Frontal cortex (tissue), 4 donors: ENCODE data around the gene ADAM11. TPM values are rescaled to one million over a fixed set of nuclear protein-coding genes. Genes with fewer than 3 reads are reported as not detected.
A peak's percentile ranks its signal among the peaks of the same experiment; 100 is the strongest.
"Not testable (repeated sequence)": the region's sequence is repeated elsewhere in the genome, so short reads cannot be mapped to it uniquely, and the experiment has no call there.

Source experiments
- DNase-seq, 2 donors: peaks; one replicate each; pipeline ENCODE4 v3.0.0; 2012; ENCODE audit warnings: low spot score in 2 of 2
- FAIRE-seq: peaks from 2 replicates; lab custom pipeline; 2012; peaks lifted over from hg19 to GRCh38; lab: Jason Lieb, UNC
- total RNA-seq: library from RNA; depleted of rRNA; stranded (reverse); fragments of >200 nt; gene quantifications from one replicate; pipeline ENCODE4 v1.2.3, GENCODE V29; 2014
- donor health status: control.
- donor health status: control.
- donor health status: control.

The ADAM11 gene
- 14.7 TPM for total RNA-seq

- DNase-seq (peak; percentile 75 to 82), FAIRE-seq (no peak)
Observed at GRCh38 chr17:44758414-44759085, at the start of gene ADAM11. Gene ADAM11, plus strand, starts transcription at chr17:44758988. Its CDS starts 212 bp downstream, at chr17:44759200.

- DNase-seq (no peak), FAIRE-seq (no peak)
Observed at GRCh38 chr17:44719444-44719843, 39.3 kb upstream of the ADAM11 start.

- FAIRE-seq, result no peak
Observed at GRCh38 chr17:44722254-44722653, 36.5 kb upstream of the ADAM11 start.

GRCh38 chr17:44726121-44726520 lies 32.7 kb upstream of the ADAM11 start:
- FAIRE-seq, DNase-seq: not testable (repeated sequence)

More at GRCh38 chr17:44722254-44722653, 36.5 kb upstream of the ADAM11 start:
- DNase-seq, result no peak

- DNase-seq (no peak), FAIRE-seq (no peak)
Observed at GRCh38 chr17:44733753-44734152, 25.0 kb upstream of the ADAM11 start.

GRCh38 chr17:44734272-44734671 lies 24.5 kb upstream of the ADAM11 start:
- DNase-seq, result no peak
- FAIRE-seq, result no peak

GRCh38 chr17:44736551-44737240 lies 22.1 kb upstream of the ADAM11 start:
- FAIRE-seq (no peak), DNase-seq (no peak)

GRCh38 chr17:44738214-44738906 lies 20.4 kb upstream of the ADAM11 start:
- FAIRE-seq (no peak), DNase-seq (no peak)

GRCh38 chr17:44741316-44741715 lies 17.5 kb upstream of the ADAM11 start:
- DNase-seq, result no peak
- no peak for FAIRE-seq

GRCh38 chr17:44745301-44745700 lies 13.5 kb upstream of the ADAM11 start:
- no peak for DNase-seq
- no peak for FAIRE-seq

- not testable (repeated sequence) for DNase-seq, FAIRE-seq
Observed at GRCh38 chr17:44745738-44746137, 13.1 kb upstream of the ADAM11 start.

GRCh38 chr17:44747566-44747965 lies 11.2 kb upstream of the ADAM11 start:
- DNase-seq, result no peak
- FAIRE-seq, result no peak

GRCh38 chr17:44749076-44749979 lies 9.5 kb upstream of the ADAM11 start:
- DNase-seq (peak in 1 of 2 donors; percentile 43), FAIRE-seq (no peak)

GRCh38 chr17:44749980-44750318 lies 8.8 kb upstream of the ADAM11 start:
- DNase-seq (no peak), FAIRE-seq (no peak)

- no peak for FAIRE-seq
- no peak for DNase-seq
Observed at GRCh38 chr17:44751331-44751730, 7.5 kb upstream of the ADAM11 start.

GRCh38 chr17:44751806-44752205 lies 7.0 kb upstream of the ADAM11 start:
- FAIRE-seq (no peak), DNase-seq (no peak)

GRCh38 chr17:44752953-44753861 lies 5.6 kb upstream of the ADAM11 start:
- no peak for FAIRE-seq
- no peak for DNase-seq

- DNase-seq, result no peak
- FAIRE-seq, result no peak
Observed at GRCh38 chr17:44754276-44754675, 4.5 kb upstream of the ADAM11 start.

- DNase-seq, FAIRE-seq: not testable (repeated sequence)
Observed at GRCh38 chr17:44755180-44755579, 3.6 kb upstream of the ADAM11 start.
